Central memory CD4-positive, alpha-beta T cell (primary cell): ENCODE data around the gene ARHGEF10L.

Source experiments
- DNase-seq: peaks from one replicate; pipeline ENCODE4 v3.0.0; 2022

Gene ARHGEF10L

GRCh38 chr1:17550729-17551584, 11.5 kb downstream of the ARHGEF10L start:
- no peak for DNase-seq

- no peak for DNase-seq
Measured at GRCh38 chr1:17551755-17552234, 12.3 kb downstream of the ARHGEF10L start.

- no peak for DNase-seq
Measured at GRCh38 chr1:17553975-17554700, 14.6 kb downstream of the ARHGEF10L start.

GRCh38 chr1:17554954-17555353, 15.5 kb downstream of the ARHGEF10L start:
- DNase-seq, result no peak

GRCh38 chr1:17557986-17558385, 18.5 kb downstream of the ARHGEF10L start:
- DNase-seq, result no peak

- DNase-seq, result no peak
Measured at GRCh38 chr1:17558541-17558940, 19.0 kb downstream of the ARHGEF10L start.

- no peak for DNase-seq
Measured at GRCh38 chr1:17558954-17559614, 19.6 kb downstream of the ARHGEF10L start.

- no peak for DNase-seq
Measured at GRCh38 chr1:17559615-17560419, 20.3 kb downstream of the ARHGEF10L start.

GRCh38 chr1:17561247-17561548, 21.7 kb downstream of the ARHGEF10L start:
- DNase-seq, result no peak

GRCh38 chr1:17561561-17561985, 22.1 kb downstream of the ARHGEF10L start:
- no peak for DNase-seq

GRCh38 chr1:17562375-17562774, 22.9 kb downstream of the ARHGEF10L start:
- DNase-seq, result no peak

- DNase-seq, result no peak
Measured at GRCh38 chr1:17563494-17564281, 24.2 kb downstream of the ARHGEF10L start.

- DNase-seq, result no peak
Measured at GRCh38 chr1:17564458-17565393, 25.2 kb downstream of the ARHGEF10L start.

GRCh38 chr1:17565461-17566252, 26.2 kb downstream of the ARHGEF10L start:
- DNase-seq, result no peak

- DNase-seq, result no peak
Measured at GRCh38 chr1:17566417-17566816, 26.9 kb downstream of the ARHGEF10L start.

- DNase-seq, result no peak
Measured at GRCh38 chr1:17566892-17567291, 27.4 kb downstream of the ARHGEF10L start.

- no peak for DNase-seq
Measured at GRCh38 chr1:17567582-17567981, 28.1 kb downstream of the ARHGEF10L start.

- DNase-seq, result no peak
Measured at GRCh38 chr1:17568014-17568900, 28.8 kb downstream of the ARHGEF10L start.
